RWPE1 (cell line): ENCODE data around the gene ITGA2.

Source experiments
- CTCF ChIA-PET: fragments of 350-600 bp; sonication (Branson Sonifier 250); formaldehyde crosslinking; extraction: SDS; loops from one replicate; lab custom pipeline; 2021; lab: Yijun Ruan, JAX
- POLR2A ChIA-PET: fragments of 400-600 bp; formaldehyde crosslinking; extraction: SDS; loops from one replicate; lab custom pipeline; 2020; ENCODE audit warnings: antibody characterized with exemption; ENCODE audit not compliant: low non-redundant PET; lab: Yijun Ruan, JAX
- DNase-seq: peaks from one replicate; pipeline ENCODE4 v3.0.0; 2012; ENCODE audit warnings: low spot score
- H3K27ac ChIP-seq: fragments of 450-650 bp; 2 replicates; pipeline ENCODE4 v1.5.1; 2017
- TF ChIP-seq, protein P1 (sequence below): fragments of 450-650 bp; conservative IDR thresholded peaks from 2 replicates; pipeline ENCODE4 v1.5.1; 2017; ENCODE audit warnings: low read depth, mild to moderate bottlenecking

The ITGA2 gene

GRCh38 chr5:53006911-53007890 lies 18.0 kb downstream of the ITGA2 start:
- POLR2A ChIA-PET, result interaction anchor here (0.6 kb wide), 1 partner anchor 46 kb away, joined by 3 read pairs; no protein-coding TSS in a partner anchor
- CTCF ChIA-PET, result interaction anchor here (0.7 to 1.1 kb wide), 3 partner anchors 9 to 94 kb away, joined by 3 read pairs; no protein-coding TSS in a partner anchor
- TF ChIP-seq, protein P1, sequence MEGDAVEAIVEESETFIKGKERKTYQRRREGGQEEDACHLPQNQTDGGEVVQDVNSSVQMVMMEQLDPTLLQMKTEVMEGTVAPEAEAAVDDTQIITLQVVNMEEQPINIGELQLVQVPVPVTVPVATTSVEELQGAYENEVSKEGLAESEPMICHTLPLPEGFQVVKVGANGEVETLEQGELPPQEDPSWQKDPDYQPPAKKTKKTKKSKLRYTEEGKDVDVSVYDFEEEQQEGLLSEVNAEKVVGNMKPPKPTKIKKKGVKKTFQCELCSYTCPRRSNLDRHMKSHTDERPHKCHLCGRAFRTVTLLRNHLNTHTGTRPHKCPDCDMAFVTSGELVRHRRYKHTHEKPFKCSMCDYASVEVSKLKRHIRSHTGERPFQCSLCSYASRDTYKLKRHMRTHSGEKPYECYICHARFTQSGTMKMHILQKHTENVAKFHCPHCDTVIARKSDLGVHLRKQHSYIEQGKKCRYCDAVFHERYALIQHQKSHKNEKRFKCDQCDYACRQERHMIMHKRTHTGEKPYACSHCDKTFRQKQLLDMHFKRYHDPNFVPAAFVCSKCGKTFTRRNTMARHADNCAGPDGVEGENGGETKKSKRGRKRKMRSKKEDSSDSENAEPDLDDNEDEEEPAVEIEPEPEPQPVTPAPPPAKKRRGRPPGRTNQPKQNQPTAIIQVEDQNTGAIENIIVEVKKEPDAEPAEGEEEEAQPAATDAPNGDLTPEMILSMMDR, result no peak
- no peak overlapping the region for H3K27ac ChIP-seq
- peak; percentile 58 for DNase-seq

DNA sequence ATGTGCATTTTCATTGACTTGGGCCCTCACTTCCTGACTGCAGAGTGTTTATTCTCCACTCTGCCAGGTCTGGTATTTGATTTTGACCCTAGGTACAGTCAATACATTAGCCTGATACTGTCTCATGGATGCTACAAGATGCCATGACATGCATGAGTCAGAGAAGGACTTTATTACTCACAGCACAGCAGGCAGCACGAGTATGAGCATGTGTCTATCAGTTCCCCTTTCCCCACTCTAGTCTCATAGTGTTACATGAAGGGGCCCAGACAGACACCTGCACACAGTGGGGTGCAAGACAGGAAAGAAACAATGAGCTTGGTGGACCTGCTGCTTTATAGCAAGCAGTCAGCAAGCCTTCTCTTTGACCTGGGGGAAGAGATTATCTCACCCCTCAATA lies 19.6 kb downstream of the ITGA2 start:
- TF ChIP-seq, protein P1, result no peak
- POLR2A ChIA-PET, result no interaction called here
- CTCF ChIA-PET, result no interaction called here
- DNase-seq, result peak; percentile 80
- no peak overlapping the region for H3K27ac ChIP-seq

DNA sequence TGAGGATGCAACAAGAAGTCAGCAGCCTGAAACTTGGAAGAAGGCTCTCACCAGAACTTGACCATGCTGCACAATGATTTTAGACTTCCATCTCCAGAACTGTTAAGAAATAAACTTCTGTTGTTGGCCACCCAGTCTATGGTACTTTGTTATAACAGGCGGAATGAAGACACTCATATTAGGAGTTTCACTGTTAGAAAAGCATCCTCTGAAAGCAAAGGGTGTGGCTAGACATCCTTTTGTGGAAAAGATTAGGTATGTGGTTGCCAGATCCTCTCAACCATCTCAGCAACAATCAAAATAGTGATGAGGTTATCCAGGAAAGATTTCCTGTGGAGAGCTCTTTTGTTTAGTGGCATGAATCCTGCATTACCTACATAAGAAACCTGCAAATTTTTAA lies 20.7 kb downstream of the ITGA2 start:
- POLR2A ChIA-PET, result no interaction called here
- no peak for DNase-seq
- CTCF ChIA-PET, result no interaction called here
- TF ChIP-seq, protein P1, result no peak
- no peak overlapping the region for H3K27ac ChIP-seq

DNA sequence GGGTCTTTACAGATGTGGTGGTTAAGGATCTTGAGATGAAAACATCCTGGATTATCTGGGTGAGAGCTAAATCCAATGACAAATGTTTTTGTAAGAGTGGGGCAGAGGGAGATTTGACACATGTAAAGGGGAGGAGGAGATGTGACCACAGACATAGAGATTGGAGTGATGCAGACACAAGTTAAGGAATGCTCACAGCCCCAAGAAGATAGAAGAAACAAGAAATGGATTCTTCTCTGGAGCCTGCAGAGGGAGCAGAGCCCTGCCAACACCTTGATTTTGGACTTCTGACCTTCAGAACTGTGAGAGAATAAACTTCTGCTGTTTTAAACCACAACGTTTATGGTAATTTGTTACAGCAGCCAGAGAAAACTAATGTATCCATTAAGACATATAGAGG lies 21.7 kb downstream of the ITGA2 start:
- no peak for DNase-seq
- CTCF ChIA-PET, result interaction anchor here (0.6 kb wide), 1 partner anchor 62 kb away, joined by 5 read pairs; no protein-coding TSS in a partner anchor
- TF ChIP-seq, protein P1, result no peak
- POLR2A ChIA-PET, result no interaction called here
- H3K27ac ChIP-seq, result no peak overlapping the region

DNA sequence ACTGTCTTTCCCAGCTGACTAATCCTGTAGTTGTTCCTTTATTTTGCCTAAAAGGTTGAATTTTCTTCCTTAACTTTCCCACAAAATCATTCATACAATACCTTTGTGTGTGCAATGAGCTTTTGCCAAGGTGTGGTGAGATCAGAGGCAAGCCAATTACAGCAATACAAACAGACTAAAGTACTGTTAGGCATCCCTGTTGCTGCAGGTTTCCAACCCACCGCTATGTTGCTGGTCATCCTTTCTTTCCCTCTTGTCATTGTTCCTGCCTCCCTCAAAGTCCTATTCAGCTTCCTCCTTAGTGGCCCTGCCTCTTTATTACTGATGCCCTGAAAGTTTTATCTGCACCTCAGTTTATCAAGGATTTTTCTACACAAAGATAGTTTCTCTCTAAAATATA lies 22.1 kb downstream of the ITGA2 start:
- ChIA-PET CTCF (interaction anchor here (0.6 kb wide), 1 partner anchor 62 kb away, joined by 5 read pairs; no protein-coding TSS in a partner anchor), POLR2A (no interaction called here)
- TF ChIP-seq, protein P1, result no peak
- DNase-seq, result no peak
- H3K27ac ChIP-seq, result no peak overlapping the region

- DNase-seq, result no peak
Measured at GRCh38 chr5:53013857-53014256, 24.7 kb downstream of the ITGA2 start.

More at GRCh38 chr5:53013857-53014256, 24.7 kb downstream of the ITGA2 start:
- H3K27ac ChIP-seq, result no peak overlapping the region
- ChIA-PET POLR2A (no interaction called here), CTCF (interaction anchor here (0.5 kb wide), 1 partner anchor 98 kb away, joined by 5 read pairs; no protein-coding TSS in a partner anchor)
- TF ChIP-seq, protein P1, result no peak
